DND-41 (cell line): ENCODE measurements around the gene ZSCAN30.

Experiments used
- EZH2 ChIP-seq: IDR thresholded peaks from 3 replicates; pipeline ENCODE4 v1.6.1; 2012; ENCODE audit warnings: borderline replicate concordance, low read depth, mild to moderate bottlenecking, moderate library complexity, low read length, inconsistent platforms; ENCODE audit not compliant: severe bottlenecking
- TF ChIP-seq, protein P1 (sequence below): IDR thresholded peaks from 2 replicates; pipeline ENCODE4 v1.5.1; 2012; ENCODE audit warnings: borderline replicate concordance, low read length, moderate library complexity, mild to moderate bottlenecking; ENCODE audit not compliant: poor library complexity, severe bottlenecking; ENCODE audit errors: extremely low read depth

DNA sequence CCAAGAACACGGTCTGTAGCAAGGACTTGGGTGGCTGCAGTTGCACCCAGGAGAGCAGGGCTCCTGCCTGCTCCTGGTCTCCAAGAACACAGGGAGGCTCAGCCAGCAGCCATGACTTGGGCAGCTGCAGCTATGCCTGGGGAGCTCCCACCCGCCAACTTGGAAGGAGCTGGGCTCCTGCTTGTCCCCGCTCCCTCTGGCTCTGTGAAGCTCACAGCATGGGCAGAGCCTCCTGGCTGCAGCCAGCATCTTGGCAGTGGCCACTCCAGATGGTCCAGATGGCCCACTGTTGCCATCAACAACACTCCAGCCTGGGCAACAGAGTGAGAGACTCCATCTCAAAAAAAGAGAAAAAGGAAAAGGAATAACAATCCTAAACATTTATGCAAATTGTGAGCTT lies 5.2 kb downstream of the ZSCAN30 start:
- TF ChIP-seq, protein P1, sequence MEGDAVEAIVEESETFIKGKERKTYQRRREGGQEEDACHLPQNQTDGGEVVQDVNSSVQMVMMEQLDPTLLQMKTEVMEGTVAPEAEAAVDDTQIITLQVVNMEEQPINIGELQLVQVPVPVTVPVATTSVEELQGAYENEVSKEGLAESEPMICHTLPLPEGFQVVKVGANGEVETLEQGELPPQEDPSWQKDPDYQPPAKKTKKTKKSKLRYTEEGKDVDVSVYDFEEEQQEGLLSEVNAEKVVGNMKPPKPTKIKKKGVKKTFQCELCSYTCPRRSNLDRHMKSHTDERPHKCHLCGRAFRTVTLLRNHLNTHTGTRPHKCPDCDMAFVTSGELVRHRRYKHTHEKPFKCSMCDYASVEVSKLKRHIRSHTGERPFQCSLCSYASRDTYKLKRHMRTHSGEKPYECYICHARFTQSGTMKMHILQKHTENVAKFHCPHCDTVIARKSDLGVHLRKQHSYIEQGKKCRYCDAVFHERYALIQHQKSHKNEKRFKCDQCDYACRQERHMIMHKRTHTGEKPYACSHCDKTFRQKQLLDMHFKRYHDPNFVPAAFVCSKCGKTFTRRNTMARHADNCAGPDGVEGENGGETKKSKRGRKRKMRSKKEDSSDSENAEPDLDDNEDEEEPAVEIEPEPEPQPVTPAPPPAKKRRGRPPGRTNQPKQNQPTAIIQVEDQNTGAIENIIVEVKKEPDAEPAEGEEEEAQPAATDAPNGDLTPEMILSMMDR: no peak
- TF ChIP-seq EZH2: no peak
